Endothelial cell (in vitro differentiated cells): ENCODE data around the gene CTSV. TPM values are rescaled to one million over a fixed set of nuclear protein-coding genes. Genes with fewer than 3 reads are reported as not detected.
A peak's percentile ranks its signal among the peaks of the same experiment; 100 is the strongest.
"Not testable (repeated sequence)": the region's sequence is repeated elsewhere in the genome, so short reads cannot be mapped to it uniquely, and the experiment has no call there.

Source experiments
- DNase-seq: peaks from one replicate; pipeline ENCODE4 v3.0.0; 2021; ENCODE audit warnings: low spot score
- H3K27ac Mint-ChIP-seq: one replicate; pipeline ENCODE4 v1.8.0; 2021; ENCODE audit warnings: mixed read lengths, inconsistent platforms; ENCODE audit not compliant: unreplicated experiment
- H3K27me3 Mint-ChIP-seq: one replicate; pipeline ENCODE4 v1.8.0; 2021; ENCODE audit warnings: mild to moderate bottlenecking, moderate library complexity, mixed read lengths, inconsistent platforms; ENCODE audit not compliant: unreplicated experiment
- H3K36me3 Mint-ChIP-seq: one replicate; pipeline ENCODE4 v1.8.0; 2021; ENCODE audit warnings: mild to moderate bottlenecking, low read depth, mixed read lengths, inconsistent platforms; ENCODE audit not compliant: unreplicated experiment
- H3K4me1 Mint-ChIP-seq: one replicate; pipeline ENCODE4 v1.8.0; 2021; ENCODE audit warnings: mild to moderate bottlenecking, mixed read lengths, inconsistent platforms; ENCODE audit not compliant: unreplicated experiment
- H3K4me3 Mint-ChIP-seq: one replicate; pipeline ENCODE4 v1.8.0; 2021; ENCODE audit warnings: mild to moderate bottlenecking, mixed read lengths, inconsistent platforms; ENCODE audit not compliant: unreplicated experiment
- H3K9me3 Mint-ChIP-seq: one replicate; pipeline ENCODE4 v1.8.0; 2021; ENCODE audit warnings: mixed read lengths, inconsistent platforms; ENCODE audit not compliant: unreplicated experiment
- total RNA-seq: library from RNA; stranded (reverse); fragmentation: NEBNext Ultra II Directional; extraction: Animal tissue kit (Norgen Biotek cat#: 25700); gene quantifications from one replicate; pipeline ENCODE4 v1.2.1, GENCODE V29; 2021; ENCODE audit not compliant: unreplicated experiment
- TF ChIP-seq, protein P1 (sequence below): fragments of 200-600 bp; sonication (generic); IDR thresholded peaks from one replicate; pipeline ENCODE4 v1.5.0; 2021; ENCODE audit warnings: antibody characterized with exemption; ENCODE audit not compliant: unreplicated experiment

CTSV gene
- total RNA-seq, 1 donor from 2014 or later = 20.4 TPM

DNA sequence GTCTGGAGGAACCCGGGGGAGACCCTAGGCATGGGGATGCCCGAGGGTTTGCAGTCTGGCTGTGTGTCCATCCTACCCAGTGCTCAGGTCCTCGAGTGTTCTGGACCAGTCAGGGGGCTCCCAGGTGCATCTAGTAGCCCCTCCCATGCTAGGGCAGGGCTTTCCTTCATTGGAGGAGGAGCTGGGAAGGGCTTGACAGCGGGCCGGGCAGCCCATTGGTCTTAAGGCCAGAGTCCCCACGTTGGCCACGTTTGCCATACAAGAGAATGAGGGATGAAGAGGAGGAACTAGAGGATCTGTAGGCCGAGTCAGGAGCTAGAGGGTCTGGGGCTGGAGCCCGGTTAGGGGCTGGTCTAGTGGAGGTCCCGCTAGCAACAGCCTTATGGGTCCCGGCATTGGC is 37.3 kb upstream of the CTSV start:
- Mint-ChIP-seq H3K4me1 (peaks cover 5% of the 10 kb centered on the region), H3K9me3 (no peaks in the 10 kb centered on the region), H3K27me3 (no peaks in the 10 kb centered on the region), H3K4me3 (no peak overlapping the region), H3K36me3 (no peaks in the 10 kb centered on the region), H3K27ac (no peak overlapping the region)
- TF ChIP-seq, protein P1, sequence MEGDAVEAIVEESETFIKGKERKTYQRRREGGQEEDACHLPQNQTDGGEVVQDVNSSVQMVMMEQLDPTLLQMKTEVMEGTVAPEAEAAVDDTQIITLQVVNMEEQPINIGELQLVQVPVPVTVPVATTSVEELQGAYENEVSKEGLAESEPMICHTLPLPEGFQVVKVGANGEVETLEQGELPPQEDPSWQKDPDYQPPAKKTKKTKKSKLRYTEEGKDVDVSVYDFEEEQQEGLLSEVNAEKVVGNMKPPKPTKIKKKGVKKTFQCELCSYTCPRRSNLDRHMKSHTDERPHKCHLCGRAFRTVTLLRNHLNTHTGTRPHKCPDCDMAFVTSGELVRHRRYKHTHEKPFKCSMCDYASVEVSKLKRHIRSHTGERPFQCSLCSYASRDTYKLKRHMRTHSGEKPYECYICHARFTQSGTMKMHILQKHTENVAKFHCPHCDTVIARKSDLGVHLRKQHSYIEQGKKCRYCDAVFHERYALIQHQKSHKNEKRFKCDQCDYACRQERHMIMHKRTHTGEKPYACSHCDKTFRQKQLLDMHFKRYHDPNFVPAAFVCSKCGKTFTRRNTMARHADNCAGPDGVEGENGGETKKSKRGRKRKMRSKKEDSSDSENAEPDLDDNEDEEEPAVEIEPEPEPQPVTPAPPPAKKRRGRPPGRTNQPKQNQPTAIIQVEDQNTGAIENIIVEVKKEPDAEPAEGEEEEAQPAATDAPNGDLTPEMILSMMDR = no peak
- no peak for DNase-seq

DNA sequence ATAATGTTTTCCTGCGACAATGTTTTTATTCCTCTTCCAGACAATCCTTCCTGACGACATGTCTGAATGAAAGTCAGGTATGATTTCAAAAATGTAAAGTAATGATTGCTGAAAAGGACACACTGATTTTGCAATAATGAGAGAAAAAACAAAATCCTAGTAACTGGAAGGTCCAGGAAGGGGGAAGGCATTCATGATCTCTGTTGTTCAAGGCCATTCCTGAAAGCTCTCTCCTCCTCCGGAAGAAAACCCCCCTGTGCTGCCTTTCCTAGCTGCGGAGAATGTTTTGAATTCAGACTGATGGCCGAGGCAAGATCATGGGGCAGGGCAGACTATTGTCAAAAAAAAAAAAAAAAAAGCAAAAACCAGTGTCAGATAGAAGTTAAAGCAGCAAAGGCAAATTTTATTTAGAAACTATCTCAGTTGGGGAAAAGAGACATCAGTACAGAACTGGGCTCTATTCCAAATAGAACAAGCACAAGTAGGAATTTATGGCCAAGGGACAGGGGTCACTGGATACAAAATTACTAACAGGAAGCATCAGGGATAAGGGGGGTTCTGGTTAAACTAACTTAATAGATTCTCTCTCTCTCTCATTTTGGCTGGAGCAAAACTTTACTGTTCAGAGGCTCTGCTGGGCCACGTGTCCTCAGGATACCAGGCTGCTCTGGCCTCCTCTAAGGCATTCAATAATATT is 36.5 kb upstream of the CTSV start:
- H3K27ac Mint-ChIP-seq = peak overlapping the region; percentile 20

DNA sequence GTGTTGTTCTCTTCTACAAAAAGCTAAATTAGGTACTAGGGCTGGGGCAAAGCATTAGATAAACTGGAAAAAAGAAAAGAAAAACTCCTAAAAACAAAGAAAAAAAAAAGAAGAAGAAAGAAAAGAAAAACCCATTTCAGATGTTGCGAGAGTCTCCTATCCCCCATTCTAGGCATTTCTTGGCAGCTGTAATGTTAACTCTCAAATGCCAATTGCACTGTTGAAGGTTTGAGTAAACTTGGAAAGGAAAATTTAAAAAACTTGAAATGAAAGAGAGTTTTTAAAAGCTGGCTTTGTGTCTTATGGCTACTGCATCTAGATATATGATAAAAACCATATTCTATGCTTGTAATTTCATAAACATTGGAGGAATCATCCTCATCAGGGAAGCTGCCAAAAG is 34.6 kb upstream of the CTSV start:
- H3K27ac Mint-ChIP-seq = no peak overlapping the region
- H3K36me3 Mint-ChIP-seq = no peaks in the 10 kb centered on the region
- no peaks in the 10 kb centered on the region for H3K27me3 Mint-ChIP-seq
- no peaks in the 10 kb centered on the region for H3K9me3 Mint-ChIP-seq
- TF ChIP-seq, protein P1 = no peak
- no peak for DNase-seq
- H3K4me1 Mint-ChIP-seq = peaks cover 5% of the 10 kb centered on the region
- no peak overlapping the region for H3K4me3 Mint-ChIP-seq

More for the DNA sequence above, 36.5 kb upstream of the CTSV start:
- DNase-seq = no peak
- Mint-ChIP-seq H3K27me3 (no peaks in the 10 kb centered on the region), H3K9me3 (no peaks in the 10 kb centered on the region), H3K36me3 (no peaks in the 10 kb centered on the region), H3K4me1 (peaks cover 5% of the 10 kb centered on the region), H3K4me3 (no peak overlapping the region)
- TF ChIP-seq, protein P1 = no peak

DNA sequence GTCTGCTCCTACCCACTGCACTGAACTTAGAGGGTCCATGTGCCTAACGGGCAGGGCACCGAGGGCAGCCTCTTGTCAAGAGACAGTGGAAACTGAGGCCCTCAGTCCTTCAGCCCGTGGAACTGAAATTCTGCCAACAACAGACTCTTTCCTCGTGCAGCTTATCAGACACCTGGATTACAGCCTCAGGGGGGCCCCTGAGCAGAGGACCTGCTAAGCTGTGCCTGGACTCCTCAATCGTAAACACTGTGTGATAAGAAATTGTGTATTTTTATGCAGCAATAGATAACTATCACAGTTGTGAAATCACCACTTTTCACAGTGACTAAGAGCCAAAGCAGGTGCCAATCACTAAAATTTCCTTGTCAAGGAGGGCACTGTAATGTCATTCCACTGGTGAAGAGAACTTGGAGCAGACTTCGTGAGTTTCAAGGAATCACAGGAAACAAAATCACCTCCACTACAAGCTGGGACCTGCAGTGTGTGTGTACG is 33.4 kb upstream of the CTSV start:
- no peaks in the 10 kb centered on the region for H3K27me3 Mint-ChIP-seq
- TF ChIP-seq, protein P1 = no peak
- DNase-seq = no peak
- H3K4me3 Mint-ChIP-seq = no peak overlapping the region
- H3K4me1 Mint-ChIP-seq = peaks cover 5% of the 10 kb centered on the region
- no peak overlapping the region for H3K27ac Mint-ChIP-seq
- H3K36me3 Mint-ChIP-seq = no peaks in the 10 kb centered on the region
- H3K9me3 Mint-ChIP-seq = no peaks in the 10 kb centered on the region

DNA sequence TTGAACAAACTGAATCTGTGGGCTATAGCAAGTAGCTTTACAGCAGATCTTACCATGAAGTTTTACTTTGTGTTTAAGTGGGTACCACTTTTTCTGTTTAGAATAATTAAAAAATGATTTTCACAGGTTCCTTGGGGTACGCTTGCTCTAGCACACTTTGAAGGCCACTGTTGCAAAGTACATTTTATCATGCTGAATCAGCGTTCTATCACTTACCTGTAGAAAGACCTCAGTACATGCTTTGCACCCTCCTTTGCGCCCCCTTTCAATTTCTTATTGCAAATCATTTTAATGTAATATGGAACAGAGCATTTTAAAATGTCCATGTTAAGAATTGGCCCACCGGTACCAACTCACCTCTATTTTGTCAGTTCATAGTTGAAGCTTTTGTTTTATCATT is 31.4 kb upstream of the CTSV start:
- not testable (repeated sequence) for H3K36me3 Mint-ChIP-seq, H3K27me3 Mint-ChIP-seq, H3K4me1 Mint-ChIP-seq, H3K9me3 Mint-ChIP-seq, DNase-seq, H3K4me3 Mint-ChIP-seq, H3K27ac Mint-ChIP-seq
